ENCODE measurements around the gene SIGLECL1.

Gene SIGLECL1

GRCh38 chr19:51297406-51297805 lies 46.5 kb downstream of the SIGLECL1 start:
- no peak for DNase-seq

GRCh38 chr19:51301266-51301665 lies 50.4 kb downstream of the SIGLECL1 start:
- DNase-seq: no peak

- DNase-seq: no peak
Measured at GRCh38 chr19:51305479-51305878, 54.6 kb downstream of the SIGLECL1 start.

GRCh38 chr19:51311351-51312257 lies 60.7 kb downstream of the SIGLECL1 start, which contains the start of gene IGLON5:
Gene IGLON5 (plus strand): TSS chr19:51311644. CDS start chr19:51311848, 204 bp downstream.
- no peak for DNase-seq

GRCh38 chr19:51316688-51317087 lies 65.8 kb downstream of the SIGLECL1 start:
- no peak for DNase-seq

GRCh38 chr19:51317376-51317775 lies 66.5 kb downstream of the SIGLECL1 start:
- no peak for DNase-seq

DNA sequence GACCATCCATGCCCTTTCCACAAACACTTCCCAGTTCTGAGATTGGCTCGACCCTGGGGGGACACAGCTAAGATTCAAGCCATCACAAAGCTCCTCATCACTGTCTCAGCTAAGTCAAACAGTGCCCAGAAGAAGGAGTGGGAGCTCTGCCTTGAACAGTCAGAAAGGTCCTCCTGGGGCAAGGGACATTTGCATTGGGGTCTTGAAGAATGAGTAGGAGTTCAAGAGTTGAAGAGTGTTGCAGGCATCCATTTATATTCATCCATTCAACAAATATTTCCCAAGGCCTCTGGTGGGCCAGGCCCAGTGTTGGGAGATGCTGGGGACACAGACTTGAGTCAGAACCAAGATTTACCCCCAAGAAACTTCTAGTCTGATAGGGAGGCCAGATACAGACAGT lies 67.1 kb downstream of the SIGLECL1 start:
- no peak for DNase-seq
